Fibroblast of lung (primary cell): ENCODE measurements around the gene PPIP5K2. TPM values are rescaled to one million over a fixed set of nuclear protein-coding genes. Genes with fewer than 3 reads are reported as not detected.

ENCODE experiments used
- DNase-seq, 2 donors: peaks; one replicate each; pipeline versions ENCODE4 v3.0.0 to v3.0.0-alpha.2; 2010; ENCODE audit warnings: low read depth in 2 of 2
- H2AFZ ChIP-seq: 2 replicates; pipeline ENCODE4 v1.5.1; 2012; ENCODE audit warnings: low read length, control low read depth, inconsistent platforms
- H3K27ac ChIP-seq: 2 replicates; pipeline ENCODE4 v1.5.1; 2011; ENCODE audit warnings: low read length, control low read depth; ENCODE audit not compliant: insufficient read depth
- H3K27me3 ChIP-seq: 2 replicates; pipeline ENCODE4 v1.5.1; 2011; ENCODE audit warnings: mild to moderate bottlenecking, low read length; ENCODE audit not compliant: control insufficient read depth, insufficient read depth
- H3K36me3 ChIP-seq: 2 replicates; pipeline ENCODE4 v1.5.1; 2011; ENCODE audit warnings: low read length; ENCODE audit not compliant: control insufficient read depth, insufficient read depth
- H3K4me1 ChIP-seq: 2 replicates; pipeline ENCODE4 v1.5.1; 2011; ENCODE audit warnings: low read length; ENCODE audit not compliant: control insufficient read depth, insufficient read depth; ENCODE audit errors: extremely low read depth
- H3K4me2 ChIP-seq: 2 replicates; pipeline ENCODE4 v1.5.1; 2011; ENCODE audit warnings: low read length, control low read depth; ENCODE audit not compliant: insufficient read depth; ENCODE audit errors: extremely low read depth
- H3K4me3 ChIP-seq, 4 experiments: fragments of 200-600 bp in 1 of 4; sonication (generic) in 1 of 4; replicated peaks in 1 of 4; 2 replicates each; pipeline ENCODE4 v1.5.1; 2011 to 2016; ENCODE audit warnings: low read length in 4 of 4, low read depth in 3 of 4, mild to moderate bottlenecking in 3 of 4, control low read depth in 2 of 4, inconsistent platforms in 1 of 4, mixed read lengths in 1 of 4; ENCODE audit not compliant: insufficient read depth in 1 of 4; ENCODE audit errors: control extremely low read depth in 1 of 4
- H3K79me2 ChIP-seq: 2 replicates; pipeline ENCODE4 v1.5.1; 2012; ENCODE audit warnings: mild to moderate bottlenecking, low read length, inconsistent platforms; ENCODE audit not compliant: control insufficient read depth, insufficient read depth
- H3K9ac ChIP-seq: 2 replicates; pipeline ENCODE4 v1.5.1; 2011; ENCODE audit warnings: mild to moderate bottlenecking, low read length, control low read depth; ENCODE audit not compliant: insufficient read depth
- H3K9me3 ChIP-seq: 2 replicates; pipeline ENCODE4 v1.5.1; 2012; ENCODE audit warnings: low read depth, low read length; ENCODE audit not compliant: control insufficient read depth, insufficient read depth
- H4K20me1 ChIP-seq: 2 replicates; pipeline ENCODE4 v1.5.1; 2011; ENCODE audit warnings: low read length; ENCODE audit not compliant: control insufficient read depth, insufficient read depth; ENCODE audit errors: extremely low read depth
- CTCF ChIP-seq, 2 donors: IDR thresholded peaks in 1 of 2; conservative IDR thresholded peaks in 1 of 2; 1 replicate in 1 of 2; 2 replicates in 1 of 2; pipeline ENCODE4 v1.5.1; 2011 to 2012; ENCODE audit warnings: low read length in 2 of 2, control low read depth in 1 of 2, inconsistent platforms in 1 of 2, low read depth in 1 of 2, mild to moderate bottlenecking in 1 of 2
- EZH2 ChIP-seq: IDR thresholded peaks from 2 replicates; pipeline ENCODE4 v1.5.1; 2012; ENCODE audit warnings: low read length, control low read depth, mild to moderate bottlenecking; ENCODE audit errors: missing control alignments
- polyA plus RNA-seq, 2 donors: library from polyadenylated mRNA; depleted of rRNA in 1 of 2; stranded (reverse) in 1 of 2; unstranded in 1 of 2; fragments of >200 nt; gene quantifications; 2 replicates each; pipeline ENCODE4 v1.2.1, GENCODE V29; 2011 to 2012; ENCODE audit warnings: missing spikeins in 1 of 2
- total RNA-seq: library from RNA; depleted of rRNA; stranded (reverse); fragments of >200 nt; gene quantifications from 2 replicates; pipeline ENCODE4 v1.2.1, GENCODE V29; 2014

The PPIP5K2 gene
- total and polyA plus RNA-seq, 2 donors (not counting 1 experiment from before 2014, with no cell fraction given) = 42.1 to 49.3 TPM

DNA sequence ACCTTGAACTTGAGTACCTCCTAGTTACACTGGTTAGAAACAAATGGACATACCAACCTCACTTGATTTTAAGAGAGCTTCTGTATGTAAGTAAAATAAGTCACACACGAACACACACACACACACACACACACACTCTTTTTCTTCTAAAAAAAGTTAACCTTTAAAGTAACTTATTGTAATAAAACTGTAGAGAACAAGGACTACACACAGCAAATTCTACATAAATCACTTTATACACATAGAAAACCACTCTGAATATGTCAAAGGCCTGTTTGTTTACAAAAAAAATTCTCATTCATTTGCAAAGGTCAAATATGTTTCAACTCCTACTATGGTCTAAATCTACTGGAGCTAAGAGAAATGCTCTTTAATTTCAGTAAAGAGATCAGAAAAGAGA lies 29.3 kb upstream of the PPIP5K2 start:
- DNase-seq = no peak
- TF ChIP-seq EZH2 (no peak), CTCF (conservative IDR thresholded peaks at IDR 0.05 in 1 of 2, IDR thresholded peaks at IDR 0.05 in 1 of 2; ENCODE audit: low read depth in 1 of 2, low read length in 2 of 2) (no peak)
- no peaks in the 10 kb centered on the region for H3K9me3 ChIP-seq
- H3K27me3 ChIP-seq = no peaks in the 10 kb centered on the region
- no peaks in the 10 kb centered on the region for H3K4me1 ChIP-seq
- H3K27ac ChIP-seq = no peak overlapping the region
- H3K36me3 ChIP-seq = no peaks in the 10 kb centered on the region
- no peaks in the 10 kb centered on the region for H4K20me1 ChIP-seq
- no peak overlapping the region for H3K4me2 ChIP-seq
- H3K4me3 ChIP-seq = no peak overlapping the region
- H3K79me2 ChIP-seq = no peaks in the 10 kb centered on the region
- no peak overlapping the region for H2AFZ ChIP-seq
- no peak overlapping the region for H3K9ac ChIP-seq

DNA sequence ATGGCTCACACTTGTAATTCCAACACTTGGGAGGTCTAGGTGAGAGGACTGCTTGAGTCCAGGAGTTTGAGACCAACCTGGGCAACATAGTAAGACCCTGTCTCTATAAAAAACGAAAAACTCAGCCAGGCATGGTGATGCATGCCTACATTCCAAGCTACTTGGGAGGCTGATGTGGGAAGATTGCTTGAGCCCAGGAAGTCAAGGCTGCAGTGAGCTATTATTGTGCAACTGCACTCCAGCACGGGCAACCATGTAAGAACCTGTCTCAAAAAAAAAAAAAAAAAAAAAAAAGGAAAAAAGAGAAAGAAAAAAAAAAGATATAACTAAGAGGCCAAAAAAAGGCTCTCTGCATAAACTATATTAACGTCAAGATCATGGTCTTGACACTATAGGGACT lies 27.4 kb upstream of the PPIP5K2 start:
- H3K4me3 ChIP-seq = no peak overlapping the region
- H3K9me3 ChIP-seq = no peaks in the 10 kb centered on the region
- no peaks in the 10 kb centered on the region for H3K27me3 ChIP-seq
- H3K27ac ChIP-seq = no peak overlapping the region
- DNase-seq = no peak
- H3K4me2 ChIP-seq = no peak overlapping the region
- H3K36me3 ChIP-seq = no peaks in the 10 kb centered on the region
- no peaks in the 10 kb centered on the region for H3K4me1 ChIP-seq
- H2AFZ ChIP-seq = no peak overlapping the region
- no peaks in the 10 kb centered on the region for H3K79me2 ChIP-seq
- no peak overlapping the region for H3K9ac ChIP-seq
- H4K20me1 ChIP-seq = no peaks in the 10 kb centered on the region
- TF ChIP-seq EZH2 (no peak), CTCF (conservative IDR thresholded peaks at IDR 0.05 in 1 of 2, IDR thresholded peaks at IDR 0.05 in 1 of 2; ENCODE audit: low read depth in 1 of 2, low read length in 2 of 2) (no peak)

- no peak overlapping the region for H3K9ac ChIP-seq
- no peak overlapping the region for H3K27ac ChIP-seq
- H3K4me2 ChIP-seq = no peak overlapping the region
- TF ChIP-seq EZH2 (no peak), CTCF (conservative IDR thresholded peaks at IDR 0.05 in 1 of 2, IDR thresholded peaks at IDR 0.05 in 1 of 2; ENCODE audit: low read depth in 1 of 2, low read length in 2 of 2) (no peak)
- H3K4me3 ChIP-seq = no peak overlapping the region
- DNase-seq = no peak
- H3K27me3 ChIP-seq = no peaks in the 10 kb centered on the region
- no peaks in the 10 kb centered on the region for H3K9me3 ChIP-seq
- H3K79me2 ChIP-seq = no peaks in the 10 kb centered on the region
- no peak overlapping the region for H2AFZ ChIP-seq
- H4K20me1 ChIP-seq = no peaks in the 10 kb centered on the region
- H3K4me1 ChIP-seq = no peaks in the 10 kb centered on the region
- H3K36me3 ChIP-seq = no peaks in the 10 kb centered on the region
Observed at GRCh38 chr5:103093727-103094126, 26.4 kb upstream of the PPIP5K2 start.
